GM21381 (cell line): ENCODE results near the gene PLEKHF1.

Source experiments
- ATAC-seq: cut with Tn5 transposase; IDR thresholded peaks from one replicate; pipeline ENCODE4 v1.9.1; 2021; ENCODE audit warnings: mild to moderate bottlenecking, moderate library complexity; ENCODE audit not compliant: unreplicated experiment

Gene PLEKHF1

GRCh38 chr19:29634423-29635130, 30.7 kb upstream of the PLEKHF1 start:
- no peak for ATAC-seq

DNA sequence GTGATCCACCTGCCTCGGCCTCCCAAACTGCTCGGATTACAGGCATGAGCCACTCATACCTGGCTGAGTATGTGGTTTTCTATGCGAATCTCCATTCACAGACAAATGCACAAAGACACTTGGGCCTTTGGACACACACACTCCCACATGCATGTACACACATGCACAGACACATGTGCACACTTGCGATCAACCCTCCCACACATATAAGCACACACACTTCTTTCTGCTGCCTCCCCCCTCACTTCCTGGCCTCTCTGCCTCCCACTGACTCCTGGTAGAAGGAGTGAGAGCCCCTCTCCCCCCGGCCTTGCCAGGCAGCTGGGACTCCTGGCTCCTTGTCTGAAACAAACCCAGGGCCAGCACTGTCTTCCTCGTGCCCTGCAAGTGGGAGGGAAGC, 29.3 kb upstream of the PLEKHF1 start:
- ATAC-seq: no peak

DNA sequence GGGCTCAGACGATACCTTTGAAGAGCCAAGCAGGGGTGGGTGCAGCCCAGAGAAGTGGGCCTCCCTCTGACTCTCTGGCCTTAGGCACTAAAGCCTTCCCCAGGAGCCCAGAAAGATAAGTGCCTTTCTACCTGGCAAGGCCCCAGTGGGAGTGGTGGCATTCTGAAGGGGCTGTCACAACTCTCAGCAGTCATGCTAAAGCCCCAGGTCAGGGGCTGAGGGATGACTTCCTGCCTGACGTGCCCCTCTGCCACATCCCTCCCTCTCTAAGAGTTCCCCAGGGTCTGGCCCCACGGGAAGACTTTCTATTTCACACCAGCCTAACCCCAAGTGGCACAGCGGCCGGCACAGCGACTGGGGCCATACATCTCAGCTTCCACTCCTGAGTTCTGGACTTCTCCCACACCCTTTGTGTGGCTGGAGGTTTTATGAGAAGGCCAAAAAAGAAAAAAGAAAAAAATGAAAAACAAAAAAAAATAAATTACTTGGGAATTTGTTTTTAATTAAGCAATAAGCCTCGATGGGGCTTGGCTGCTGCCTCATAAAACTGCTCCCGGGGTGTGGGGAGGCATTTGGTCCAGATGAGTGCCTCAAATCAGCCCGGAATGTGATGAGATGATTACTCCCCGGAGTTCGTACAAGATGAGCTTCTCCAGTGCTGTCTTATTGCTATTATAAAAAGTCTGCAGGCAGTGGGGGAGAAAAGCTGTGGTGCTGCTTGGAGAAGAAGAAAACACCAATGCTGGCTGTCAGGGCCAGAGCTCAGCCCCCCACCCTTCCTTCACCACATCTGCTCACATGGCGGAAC, 28.5 kb upstream of the PLEKHF1 start:
- no peak for ATAC-seq

DNA sequence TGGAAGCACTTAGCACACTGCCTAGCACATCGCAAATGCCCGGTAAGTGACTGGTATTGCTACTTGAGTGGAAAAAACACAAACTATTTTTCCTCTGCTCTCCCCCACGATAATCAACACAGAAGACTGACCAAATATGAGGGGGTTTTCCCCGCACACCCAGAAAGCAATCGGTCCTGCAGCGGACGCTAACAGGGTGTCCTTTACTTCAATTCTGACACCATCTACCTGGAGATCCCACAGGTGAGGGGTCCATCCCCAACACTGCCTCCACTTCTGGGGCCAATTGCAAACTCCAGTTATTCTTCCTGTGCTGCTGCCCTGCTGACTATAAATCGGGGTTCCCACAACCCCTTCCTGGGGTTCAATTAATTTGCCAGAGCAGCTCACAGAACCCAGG, 26.2 kb upstream of the PLEKHF1 start:
- ATAC-seq: no peak

- ATAC-seq: no peak
Measured at GRCh38 chr19:29640231-29640630, 25.0 kb upstream of the PLEKHF1 start.

DNA sequence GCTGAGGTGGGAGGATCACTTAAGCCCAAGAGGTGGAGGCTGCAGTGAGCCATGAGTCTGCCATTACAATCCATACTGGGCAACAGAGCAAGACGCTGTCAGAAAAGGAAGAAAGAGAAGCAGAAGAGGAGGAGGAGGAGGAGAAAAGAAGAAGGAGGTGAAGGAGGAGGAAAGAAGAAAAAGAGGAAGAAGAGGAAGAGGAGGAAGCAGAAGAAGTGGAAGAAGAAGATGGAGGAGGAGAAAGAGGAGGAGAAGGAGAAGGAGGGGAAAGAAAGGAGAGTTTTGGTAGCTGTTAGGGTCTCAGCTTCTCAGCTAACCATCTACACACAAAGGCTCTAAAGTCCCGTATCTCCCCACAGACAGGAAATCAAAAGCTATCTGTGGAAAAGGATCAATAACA, 23.7 kb upstream of the PLEKHF1 start:
- ATAC-seq: no peak

DNA sequence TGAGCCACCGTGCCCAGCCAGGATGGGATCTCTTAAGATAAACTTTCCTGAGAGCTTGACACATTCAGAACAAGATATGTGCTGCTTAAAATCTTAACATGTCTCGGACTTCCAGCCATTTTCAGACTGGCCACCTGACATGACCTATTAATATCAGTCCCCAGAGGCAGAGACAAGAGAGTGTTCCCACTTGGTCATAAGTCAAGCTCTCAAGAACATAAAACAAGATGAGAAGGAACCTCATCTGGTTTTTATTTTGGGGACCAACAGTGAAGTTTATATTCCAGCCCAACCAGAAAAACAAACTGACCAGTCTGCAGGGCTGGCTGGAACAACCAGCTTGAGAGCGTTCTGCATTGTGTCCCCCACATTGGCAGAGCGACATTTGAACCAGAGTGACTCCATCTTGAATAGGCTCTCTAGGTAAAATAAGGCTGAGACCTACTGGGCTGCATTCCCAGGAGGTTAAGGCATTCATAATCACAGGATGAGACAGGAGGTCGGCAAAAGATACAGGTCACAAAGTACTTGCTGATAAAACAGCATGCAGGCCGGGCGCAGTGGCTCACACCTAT, 21.8 kb upstream of the PLEKHF1 start:
- ATAC-seq: no peak

DNA sequence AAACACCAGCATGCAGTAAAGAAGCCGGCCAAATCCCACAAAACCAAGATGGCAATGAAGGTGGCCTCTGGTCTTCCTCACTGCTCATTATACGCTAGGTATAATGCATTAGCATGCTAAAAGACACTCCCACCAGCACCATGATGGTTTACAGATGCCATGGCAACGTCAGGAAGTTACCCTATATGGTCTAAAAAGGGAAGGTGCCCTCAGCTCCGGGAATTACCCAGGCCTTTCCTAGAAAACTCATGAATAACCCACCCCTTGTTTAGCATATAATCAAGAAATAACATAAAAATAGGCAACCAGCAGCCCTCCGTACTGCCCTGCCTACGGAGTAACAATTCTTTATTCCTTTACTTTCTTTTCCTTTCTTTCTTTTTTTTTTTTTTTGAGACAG, 21.1 kb upstream of the PLEKHF1 start:
- ATAC-seq: no peak

GRCh38 chr19:29645491-29645867, 19.8 kb upstream of the PLEKHF1 start:
- no peak for ATAC-seq

DNA sequence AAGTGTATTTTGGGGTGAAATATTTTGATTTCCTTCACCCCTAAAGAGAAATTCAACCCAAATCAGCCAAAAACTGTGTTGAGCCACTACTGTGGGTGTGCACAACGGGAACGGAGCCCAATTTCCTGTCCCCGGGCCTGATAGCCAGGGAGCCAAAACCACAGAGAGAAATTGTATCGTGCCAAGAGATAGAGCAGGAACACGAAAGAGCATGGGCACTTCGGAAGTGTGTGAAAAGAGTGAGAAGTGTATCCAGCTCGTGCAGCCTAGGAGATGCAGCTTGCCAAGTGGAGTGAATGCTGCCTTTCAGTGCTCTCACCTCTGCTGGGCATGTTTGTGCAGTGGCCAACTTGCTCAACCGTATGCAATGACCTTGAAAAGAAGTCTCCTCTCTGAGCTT, 19.4 kb upstream of the PLEKHF1 start:
- ATAC-seq: no peak

GRCh38 chr19:29650772-29651387, 14.4 kb upstream of the PLEKHF1 start:
- no peak for ATAC-seq

- ATAC-seq: no peak
Measured at GRCh38 chr19:29651622-29652394, 13.5 kb upstream of the PLEKHF1 start.

GRCh38 chr19:29653398-29653797, 11.9 kb upstream of the PLEKHF1 start:
- ATAC-seq: no peak

- ATAC-seq: no peak
Measured at GRCh38 chr19:29655648-29656335, 9.5 kb upstream of the PLEKHF1 start.

GRCh38 chr19:29658221-29658991, 6.9 kb upstream of the PLEKHF1 start:
- no peak for ATAC-seq

- no peak for ATAC-seq
Measured at GRCh38 chr19:29660835-29661234, 4.4 kb upstream of the PLEKHF1 start.

DNA sequence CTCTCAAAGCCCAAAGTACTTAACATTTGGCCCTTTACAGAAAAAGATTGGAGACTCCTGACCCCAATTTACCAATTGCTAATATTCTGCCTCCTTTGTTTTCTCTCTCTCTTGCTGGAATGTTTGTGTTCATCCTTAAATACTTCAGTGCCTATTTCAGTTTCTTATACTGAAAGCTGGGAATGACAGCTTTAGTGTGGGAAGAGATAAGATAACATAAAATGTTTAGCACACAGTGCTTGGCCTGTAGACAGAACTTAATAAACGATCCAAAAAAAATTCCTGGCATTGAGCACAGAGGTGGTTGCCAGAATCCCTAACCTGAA, 3.0 kb upstream of the PLEKHF1 start:
- no peak for ATAC-seq

GRCh38 chr19:29662604-29663404, 2.5 kb upstream of the PLEKHF1 start:
- no peak for ATAC-seq
